ENCODE data around the gene RGPD8.

DNA sequence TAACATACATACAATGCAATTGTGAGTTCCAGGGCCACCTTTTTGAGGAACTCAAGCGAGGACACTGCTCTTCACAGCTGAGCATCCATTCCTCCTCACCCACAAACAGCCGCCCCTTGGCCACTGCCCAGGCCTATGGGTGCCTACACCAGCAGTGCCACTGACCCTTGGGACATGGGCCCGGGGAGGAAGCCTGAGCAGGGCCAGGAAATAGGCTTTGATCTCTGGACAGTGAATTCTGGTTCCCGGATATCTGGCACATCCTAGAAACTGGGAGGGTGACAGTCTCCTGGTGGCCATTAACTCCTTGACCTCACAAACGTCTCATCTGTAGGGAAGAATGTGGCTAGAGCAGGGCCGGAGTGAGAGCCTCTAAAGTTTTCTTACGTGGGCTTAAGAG lies 43.0 kb upstream of the RGPD8 start:
- TF ChIP-seq EZH2 (IDR thresholded peaks at IDR 0.05; ENCODE audit: low read length, missing control alignments) (no peak), CTCF (conservative IDR thresholded peaks at IDR 0.05 in 1 of 2, IDR thresholded peaks at IDR 0.05 in 1 of 2; ENCODE audit: low read depth in 1 of 2, low read length in 2 of 2) (no peak)
